NCI-H2227 (cell line): ENCODE measurements around the gene MYOM1.

Experiments
- DNase-seq: peaks from one replicate; lab custom pipeline; 2025; ENCODE audit not compliant: unreplicated experiment; lab: John Stamatoyannopoulos, UW

MYOM1 gene

DNA sequence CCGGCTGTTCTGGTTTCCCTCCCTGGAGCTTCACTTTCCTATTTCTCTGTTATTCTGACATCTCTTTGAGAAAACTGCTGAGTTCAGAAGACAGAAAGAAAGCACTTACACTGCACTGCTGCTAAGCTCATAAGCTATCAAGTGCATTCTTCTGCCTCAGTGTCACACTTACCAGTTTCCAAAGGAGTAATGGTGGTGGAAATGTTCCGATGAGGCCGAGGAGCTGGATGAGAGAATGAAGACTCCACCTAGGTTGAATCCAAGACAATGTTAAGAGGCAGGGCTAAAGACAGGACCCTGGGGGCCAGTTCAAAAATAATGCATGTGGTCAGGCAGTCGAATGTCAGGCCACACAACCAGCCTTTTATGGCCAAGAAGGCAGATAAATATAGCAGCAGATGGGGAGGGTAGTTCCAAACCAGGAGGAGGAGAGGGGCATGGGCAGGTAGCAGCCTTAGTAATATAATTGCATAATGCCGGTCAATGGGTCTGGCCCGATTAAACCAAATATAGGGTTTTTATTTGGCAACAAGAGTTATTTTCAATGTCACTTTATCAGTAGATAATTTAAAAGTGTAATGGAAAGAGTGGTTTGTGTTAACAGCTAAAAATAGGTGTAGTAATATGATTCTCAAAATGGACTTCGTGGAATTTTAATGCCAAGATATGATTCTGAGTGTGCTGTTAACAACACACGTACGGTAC is at the start of gene MYOM1:
Gene MYOM1 (minus strand): TSS at position 338 of the 705 bp plus-strand sequence. CDS start 4,745 bp downstream, outside the sequence.
- peak; percentile 17 for DNase-seq

- DNase-seq, result no peak
Measured at GRCh38 chr18:3269241-3269913, 49.6 kb upstream of the MYOM1 start.

DNA sequence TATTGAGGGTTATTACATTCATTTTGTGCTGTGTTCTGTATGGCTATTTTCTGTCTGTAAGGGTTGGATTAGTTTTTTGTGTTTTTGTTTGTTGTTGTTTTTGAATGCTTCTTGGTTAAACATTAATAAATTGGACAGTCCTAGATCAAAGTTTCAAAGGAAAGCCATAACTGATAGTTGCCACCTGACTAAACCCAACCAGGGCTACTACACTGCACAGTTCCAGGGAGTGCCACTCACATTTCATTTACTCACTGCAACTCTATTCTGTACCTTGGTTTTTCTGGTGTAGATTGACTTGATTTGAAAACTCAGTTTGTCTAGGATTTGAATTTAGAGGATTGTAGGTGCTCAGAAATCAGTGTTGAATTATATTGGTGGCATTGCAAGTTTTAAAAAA is 48.5 kb upstream of the MYOM1 start:
- no peak for DNase-seq

- no peak for DNase-seq
Measured at GRCh38 chr18:3266062-3266608, 46.4 kb upstream of the MYOM1 start.

DNA sequence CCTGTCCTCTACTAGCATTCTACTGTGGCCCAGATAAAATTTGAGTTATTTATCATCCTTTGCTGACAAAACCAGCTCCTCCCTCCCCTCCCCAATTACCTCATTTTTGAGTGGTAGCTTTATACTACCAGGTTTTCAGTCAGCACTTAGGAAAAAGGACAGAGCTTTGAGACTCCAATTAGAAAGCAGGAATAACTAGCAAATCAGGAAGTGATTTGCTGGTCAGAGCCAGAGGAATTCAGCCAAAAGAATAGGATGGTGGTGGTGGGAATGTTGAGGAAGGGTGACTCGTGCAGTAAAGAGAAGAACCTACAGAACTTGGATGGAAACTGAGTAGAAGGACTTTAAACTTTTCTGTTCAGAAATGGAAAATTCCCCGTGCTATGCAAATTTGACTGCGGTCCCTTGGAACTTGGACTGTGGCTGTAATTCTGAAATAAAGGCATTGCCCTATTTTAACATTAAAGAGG is 45.8 kb upstream of the MYOM1 start:
- no peak for DNase-seq

DNA sequence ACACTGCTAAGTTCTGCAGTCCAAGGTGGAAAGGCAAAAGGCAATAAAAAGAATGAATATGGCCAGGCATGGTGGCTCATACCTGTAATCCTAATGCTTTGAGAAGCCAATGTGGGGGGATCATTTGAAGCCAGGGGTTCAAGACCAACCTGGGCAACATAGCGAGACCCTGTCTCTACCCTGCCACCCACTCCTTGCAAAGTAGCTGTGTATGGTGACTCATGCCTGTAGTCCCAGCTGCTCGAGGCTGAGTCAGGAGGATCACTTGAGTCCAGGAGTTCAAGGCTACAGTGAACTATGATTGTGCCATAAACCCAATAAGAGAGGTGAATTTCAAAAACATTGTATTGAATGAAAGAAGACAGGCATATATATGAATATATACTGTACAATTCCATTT is 44.6 kb upstream of the MYOM1 start:
- DNase-seq, result no peak

GRCh38 chr18:3263132-3263700 is 43.4 kb upstream of the MYOM1 start:
- no peak for DNase-seq

GRCh38 chr18:3262234-3263131 is 42.7 kb upstream of the MYOM1 start:
- peak; percentile 27 for DNase-seq

GRCh38 chr18:3261373-3262233 is 41.8 kb upstream of the MYOM1 start, which contains the start of gene MYL12B:
Gene MYL12B (plus strand): TSS chr18:3262133. CDS start chr18:3272899, 10,766 bp downstream.
- peak; percentile 86 for DNase-seq

DNA sequence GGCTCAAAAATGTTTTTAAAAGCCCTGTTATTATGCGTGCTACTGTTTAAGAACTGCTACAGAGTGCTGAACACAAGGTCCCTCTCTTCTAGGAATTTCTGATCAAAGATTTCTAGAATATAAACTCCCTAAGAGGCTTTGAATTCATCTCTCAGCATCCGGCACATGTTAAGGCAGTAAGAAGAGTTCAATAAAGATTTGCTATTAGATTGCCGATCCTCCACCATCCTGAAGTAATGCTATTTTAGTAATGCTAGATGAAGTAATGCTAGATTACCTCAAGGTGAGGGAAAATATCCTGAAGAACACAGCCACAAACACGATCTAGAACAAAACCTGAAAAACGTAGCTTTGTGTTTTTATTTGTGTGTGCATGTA is 41.2 kb upstream of the MYOM1 start:
- peak; percentile 24 for DNase-seq

DNA sequence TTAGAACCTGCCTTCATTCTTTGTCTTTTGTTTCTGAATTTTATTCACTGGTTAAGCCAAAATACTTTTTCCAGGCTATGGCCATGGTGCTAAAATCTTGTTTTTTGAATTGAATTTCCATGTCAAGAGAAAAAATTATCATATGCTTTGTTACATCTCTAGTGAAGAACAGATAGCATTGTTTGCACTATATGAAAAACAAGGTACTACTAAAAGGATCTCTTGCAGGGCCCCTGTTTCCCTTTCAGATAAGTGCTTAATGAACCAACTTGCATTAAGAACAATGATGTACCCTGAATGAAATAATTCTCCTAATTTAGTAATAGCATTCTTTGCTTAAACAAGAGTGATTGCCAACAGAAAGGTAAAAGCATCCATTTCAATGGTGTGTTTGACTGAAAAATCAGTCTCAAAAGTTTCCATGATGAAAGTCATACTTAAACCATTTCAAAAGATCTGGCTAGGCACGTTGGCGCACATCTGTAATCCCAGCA is 37.9 kb upstream of the MYOM1 start:
- no peak for DNase-seq

DNA sequence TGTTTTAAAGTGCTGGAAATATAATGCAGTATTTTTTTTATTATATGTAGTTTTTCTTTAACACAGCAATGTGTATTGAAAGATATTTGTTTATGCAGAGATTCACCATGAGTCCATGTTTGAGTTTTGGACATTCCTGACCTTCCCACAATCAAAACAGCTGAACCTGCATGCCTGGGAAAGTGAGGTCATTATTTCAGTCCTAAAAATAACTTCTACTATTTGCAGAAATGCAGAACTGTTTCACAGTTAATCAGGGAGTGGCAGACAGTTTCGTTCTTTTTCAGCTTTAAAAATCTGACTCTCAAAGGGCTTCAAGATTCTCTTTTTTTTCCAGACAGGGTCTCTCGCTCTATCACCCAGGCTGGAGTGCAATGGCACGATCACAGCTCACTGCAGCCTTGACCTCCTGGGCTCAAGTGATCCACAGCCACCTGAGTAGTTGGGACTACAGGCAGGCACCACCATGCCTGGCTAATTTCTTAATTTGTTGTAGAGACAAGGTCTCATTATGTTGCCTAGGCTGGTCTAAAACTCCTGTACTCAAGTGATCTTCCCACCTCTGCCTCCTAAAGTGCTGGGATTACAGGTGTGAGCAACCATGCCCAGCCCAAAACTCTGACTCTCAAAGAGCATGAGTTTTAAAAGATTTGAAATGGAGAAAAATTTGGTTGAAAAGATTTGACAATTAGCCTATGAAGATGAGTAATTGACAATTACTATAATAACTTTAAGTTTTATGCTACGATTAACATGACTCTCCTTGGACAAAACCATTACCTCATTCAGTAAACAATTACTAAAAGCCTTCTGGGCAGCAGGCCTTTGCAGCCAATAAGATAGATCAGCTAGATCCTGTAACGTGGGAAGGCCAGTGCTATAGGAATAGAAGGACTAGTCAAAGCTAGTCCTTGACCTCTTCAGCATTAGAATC is 37.2 kb upstream of the MYOM1 start:
- no peak for DNase-seq

DNA sequence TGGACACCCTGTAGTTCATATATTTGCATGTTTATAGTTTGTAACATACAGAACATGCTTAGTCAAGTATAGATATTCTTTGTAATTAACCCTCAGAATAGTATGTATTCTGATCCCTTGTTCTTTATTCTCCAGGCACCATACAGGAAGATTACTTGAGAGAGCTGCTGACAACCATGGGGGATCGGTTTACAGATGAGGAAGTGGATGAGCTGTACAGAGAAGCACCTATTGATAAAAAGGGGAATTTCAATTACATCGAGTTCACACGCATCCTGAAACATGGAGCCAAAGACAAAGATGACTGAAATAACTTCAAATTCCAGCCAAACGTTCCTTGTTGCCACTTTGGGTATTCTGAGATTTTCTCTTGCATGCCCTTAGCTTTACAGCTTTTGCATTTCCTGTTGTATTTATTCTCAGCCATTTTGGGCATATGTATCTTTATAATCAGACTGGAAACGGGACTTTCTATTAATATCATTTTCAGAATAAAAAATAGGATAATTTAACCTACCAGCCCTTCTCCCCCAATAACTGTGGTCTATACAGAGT is 35.9 kb upstream of the MYOM1 start:
- no peak for DNase-seq

DNA sequence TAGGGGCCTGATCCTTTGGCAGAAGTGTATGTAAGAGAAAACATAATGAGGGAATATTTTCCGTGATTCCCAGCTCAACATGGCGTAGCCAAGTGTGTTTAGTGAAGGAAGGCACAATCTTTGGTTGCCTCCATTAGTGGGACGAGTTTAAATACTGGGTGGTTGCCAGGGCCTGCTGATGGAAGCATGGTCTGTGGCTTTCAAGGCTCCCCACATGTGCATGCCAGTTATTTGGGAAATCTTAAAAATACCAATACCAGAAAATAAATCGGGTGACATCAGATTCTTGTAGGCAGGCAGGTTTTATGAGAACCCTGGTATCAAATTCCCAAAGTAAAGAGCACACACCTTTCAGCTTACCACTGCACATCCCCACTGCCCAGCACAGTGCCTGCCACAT is 35.0 kb upstream of the MYOM1 start:
- DNase-seq, result no peak

DNA sequence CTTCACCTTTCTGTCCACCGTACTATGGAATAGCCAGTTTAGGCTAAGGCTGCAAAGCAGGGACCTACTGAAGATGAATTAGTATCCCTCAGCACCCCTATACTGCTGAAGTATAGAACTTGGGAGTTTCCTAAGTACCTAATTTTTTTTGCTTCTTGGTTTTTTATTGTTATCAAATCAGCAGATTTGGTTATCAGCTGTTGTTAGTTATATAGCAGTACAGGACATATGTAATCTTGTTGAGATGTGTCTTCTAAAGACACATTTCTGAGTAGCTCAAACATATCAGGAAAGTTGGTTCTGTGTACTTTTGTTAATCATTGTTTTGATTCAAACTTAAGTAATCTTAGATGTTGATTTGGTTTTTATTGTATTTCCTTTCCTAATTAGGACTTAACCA is 33.1 kb upstream of the MYOM1 start:
- no peak for DNase-seq

GRCh38 chr18:3251963-3252277 is 32.2 kb upstream of the MYOM1 start:
- DNase-seq, result no peak

DNA sequence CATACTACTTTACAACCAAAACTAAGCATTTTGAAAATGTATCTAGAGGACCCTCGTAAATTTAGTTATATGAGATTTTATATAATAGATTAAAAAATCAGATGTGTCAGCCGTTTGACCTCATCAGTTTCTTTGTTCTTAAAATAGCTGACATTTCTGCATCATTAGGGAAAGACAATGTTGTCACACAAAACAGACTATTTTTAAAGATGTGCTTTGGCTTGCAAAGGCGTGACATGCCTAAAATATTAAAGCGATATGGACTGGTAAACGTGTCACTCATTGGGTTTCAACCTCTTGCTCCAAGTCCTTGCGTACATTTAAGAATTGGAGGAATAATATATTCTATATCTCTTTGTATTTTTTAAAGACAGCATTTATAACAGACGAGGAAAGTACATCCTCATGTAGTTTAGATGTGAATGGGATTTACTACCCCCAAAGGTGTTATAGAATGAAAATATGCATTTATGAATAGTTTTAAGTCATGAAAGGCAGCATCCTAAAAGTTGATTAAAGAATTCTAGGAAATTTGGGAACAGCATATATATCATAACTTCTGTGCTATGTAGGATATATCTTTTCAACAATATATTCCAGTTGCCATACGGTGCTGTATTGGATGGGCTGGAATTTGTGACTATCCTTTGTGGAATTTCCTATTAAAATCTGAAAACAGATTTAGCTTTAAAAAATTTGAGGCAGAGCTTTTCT is 31.6 kb upstream of the MYOM1 start:
- no peak for DNase-seq
